Embryonic facial prominence (tissue), 1 donor: ENCODE data around the gene WDR45.

ENCODE experiments used
- DNase-seq: peaks from one replicate; pipeline ENCODE4 v3.0.0-alpha.2; 2016; ENCODE audit errors: extremely low spot score

Gene WDR45

GRCh38 chrX:49073601-49074575 lies 5.8 kb downstream of the WDR45 start, which contains the start of gene PRAF2:
TSS of gene PRAF2 (minus strand) at chrX:49074002. CDS start at chrX:49073987, 15 bp downstream.
- DNase-seq: peak; percentile 75

DNA sequence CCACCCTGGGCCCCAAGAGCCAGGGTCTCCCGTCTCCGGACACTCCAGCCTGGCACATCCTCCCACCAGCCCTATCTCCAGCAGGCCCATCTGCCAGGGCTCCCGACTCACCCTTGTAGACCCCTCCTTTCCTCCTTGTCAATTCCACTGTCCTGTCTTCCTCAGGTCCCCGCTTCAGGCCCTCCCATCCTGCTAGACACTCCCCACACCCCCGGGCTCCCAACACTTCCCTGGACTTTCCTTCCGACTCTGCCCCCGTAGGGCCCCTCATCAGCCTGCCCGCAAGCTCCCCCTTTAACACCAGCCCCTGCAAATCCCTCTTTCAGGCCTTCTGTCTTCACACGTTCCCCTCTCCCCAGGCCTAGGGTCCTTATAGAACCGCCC lies 7.0 kb downstream of the WDR45 start:
- DNase-seq: no peak

- no peak for DNase-seq
Observed at GRCh38 chrX:49071877-49072711, 7.6 kb downstream of the WDR45 start.

DNA sequence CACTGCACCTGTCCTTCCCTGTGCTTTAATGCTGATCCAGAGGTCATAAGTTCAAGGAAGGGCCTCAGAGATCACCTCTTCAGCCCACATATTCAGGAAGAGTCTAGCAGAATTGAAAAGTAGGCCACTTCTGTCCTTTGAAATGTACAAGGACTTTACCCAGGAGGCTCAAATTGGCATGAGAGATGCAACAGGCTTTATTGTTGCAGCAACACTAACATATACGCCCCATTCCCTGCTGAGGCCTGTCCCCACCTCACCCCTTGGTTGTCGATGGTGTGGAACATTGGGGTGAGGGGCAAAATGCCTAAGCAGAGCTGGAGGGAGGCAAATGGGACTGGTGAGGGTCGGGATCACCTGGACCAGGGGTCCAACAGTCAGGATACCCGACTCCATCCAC lies 8.7 kb downstream of the WDR45 start:
- no peak for DNase-seq

DNA sequence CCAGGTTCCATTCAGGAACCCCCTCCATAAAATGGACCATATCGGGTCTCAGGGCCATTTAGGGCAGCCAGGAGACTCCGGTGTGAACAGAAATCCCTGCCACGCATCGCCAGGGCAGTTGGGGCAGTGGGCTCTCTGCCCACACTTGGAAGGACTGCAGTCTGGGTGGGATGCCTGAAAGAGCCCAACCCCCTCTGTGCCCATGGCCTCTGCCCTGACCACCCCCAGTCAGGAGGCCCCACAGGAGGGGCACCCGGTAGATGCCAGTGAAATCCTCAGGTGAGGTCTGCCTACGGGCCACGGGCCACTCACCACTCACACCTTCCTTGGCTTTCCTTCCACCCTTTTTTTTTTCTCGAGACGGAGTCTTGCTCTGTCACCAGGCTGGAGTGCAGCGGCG lies 10.6 kb downstream of the WDR45 start:
- no peak for DNase-seq

DNA sequence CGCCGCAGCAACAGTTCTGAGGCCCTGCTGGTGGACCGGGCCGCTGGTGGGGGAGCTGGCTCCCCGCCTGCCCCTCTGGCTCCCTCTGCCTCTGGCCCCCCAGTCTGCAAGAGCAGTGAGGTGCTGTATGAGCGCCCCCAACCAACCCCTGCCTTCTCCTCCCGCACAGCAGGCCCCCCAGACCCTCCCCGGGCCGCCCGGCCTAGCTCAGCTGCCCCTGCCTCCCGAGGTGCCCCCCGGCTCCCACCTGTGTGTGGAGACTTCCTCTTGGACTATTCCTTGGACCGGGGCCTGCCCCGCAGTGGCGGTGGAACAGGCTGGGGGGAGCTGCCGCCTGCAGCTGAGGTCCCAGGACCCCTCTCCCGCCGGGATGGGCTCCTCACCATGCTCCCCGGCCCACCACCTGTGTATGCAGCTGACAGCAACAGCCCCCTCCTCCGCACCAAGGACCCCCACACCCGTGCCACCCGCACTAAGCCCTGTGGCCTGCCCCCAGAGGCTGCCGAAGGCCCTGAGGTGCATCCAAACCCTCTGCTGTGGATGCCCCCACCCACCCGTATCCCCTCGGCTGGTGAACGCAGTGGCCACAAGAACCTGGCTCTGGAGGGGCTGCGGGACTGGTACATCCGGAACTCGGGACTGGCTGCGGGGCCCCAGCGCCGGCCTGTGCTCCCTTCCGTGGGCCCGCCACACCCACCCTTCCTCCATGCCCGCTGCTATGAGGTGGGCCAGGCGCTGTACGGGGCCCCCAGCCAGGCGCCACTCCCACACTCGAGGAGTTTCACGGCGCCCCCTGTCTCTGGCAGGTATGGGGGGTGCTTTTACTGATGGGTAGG lies 12.2 kb downstream of the WDR45 start:
- DNase-seq: no peak

DNA sequence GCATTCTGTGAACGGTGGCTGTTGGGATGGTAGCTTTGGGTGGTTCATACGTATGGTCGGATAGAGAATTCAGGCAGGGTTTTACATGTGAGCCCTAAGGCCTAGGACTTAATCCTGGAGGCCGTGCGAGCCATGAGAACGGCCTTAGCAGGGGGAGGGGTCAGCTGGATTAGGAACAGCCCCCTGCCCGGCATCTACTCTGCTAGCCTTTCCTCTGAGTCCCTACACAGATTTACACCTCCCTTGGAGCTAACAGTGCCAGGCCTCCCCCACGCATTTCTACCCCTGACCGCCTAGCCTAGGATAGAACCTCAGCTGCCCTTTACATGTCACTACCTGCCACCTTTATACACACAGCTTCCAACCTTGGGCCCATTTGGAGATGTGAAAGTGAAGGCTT lies 13.0 kb downstream of the WDR45 start:
- DNase-seq: no peak

- no peak for DNase-seq
Observed at GRCh38 chrX:49066278-49066677, 13.4 kb downstream of the WDR45 start.

DNA sequence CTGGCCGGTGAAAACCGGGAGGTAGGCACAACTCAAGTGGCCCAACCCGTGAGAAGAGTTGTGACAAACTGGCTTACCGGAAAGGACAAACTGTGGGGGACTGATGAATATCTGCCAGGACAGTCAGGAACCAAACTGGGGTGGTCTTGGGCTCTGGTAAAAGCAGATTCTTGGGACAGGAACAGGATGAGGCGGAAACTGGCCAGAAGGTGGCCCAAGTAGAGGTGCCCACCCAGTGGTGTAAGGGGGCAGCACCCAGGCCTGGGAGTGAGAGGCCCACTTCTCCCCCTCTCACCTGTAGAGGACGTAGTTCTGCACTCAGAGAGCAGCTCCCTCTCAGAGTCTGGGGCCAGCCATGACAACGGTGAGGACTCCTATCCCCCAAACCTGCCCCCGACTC lies 15.0 kb downstream of the WDR45 start:
- no peak for DNase-seq

GRCh38 chrX:49064303-49064702 lies 15.4 kb downstream of the WDR45 start:
- no peak for DNase-seq

- DNase-seq: no peak
Observed at GRCh38 chrX:49063715-49064114, 16.0 kb downstream of the WDR45 start.

GRCh38 chrX:49061916-49062315 lies 17.8 kb downstream of the WDR45 start:
- no peak for DNase-seq

- no peak for DNase-seq
Observed at GRCh38 chrX:49061490-49061889, 18.2 kb downstream of the WDR45 start.

- DNase-seq: no peak
Observed at GRCh38 chrX:49060914-49061313, 18.8 kb downstream of the WDR45 start.

DNA sequence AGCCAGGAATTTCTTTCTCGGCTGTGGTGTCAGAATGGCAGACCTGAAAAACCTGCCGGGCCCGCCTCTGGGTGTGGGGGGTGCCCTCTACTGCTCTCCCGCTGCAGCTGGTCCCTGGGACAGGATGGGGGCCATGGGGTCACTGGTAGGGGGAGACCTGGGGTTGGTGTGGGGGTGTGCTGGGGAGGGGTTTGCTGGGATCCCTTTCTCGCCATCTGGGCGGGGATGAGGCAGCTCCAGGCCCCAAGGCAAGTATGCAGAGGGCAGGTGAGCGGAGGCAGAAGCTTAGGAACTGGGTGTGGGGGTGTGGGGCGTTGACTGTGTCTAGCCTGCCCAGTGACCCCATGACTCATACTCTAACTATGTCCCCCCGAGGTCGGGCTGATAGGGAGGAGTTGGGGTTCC lies 20.0 kb downstream of the WDR45 start:
- no peak for DNase-seq

- DNase-seq: no peak
Observed at GRCh38 chrX:49059201-49059600, 20.5 kb downstream of the WDR45 start.

DNA sequence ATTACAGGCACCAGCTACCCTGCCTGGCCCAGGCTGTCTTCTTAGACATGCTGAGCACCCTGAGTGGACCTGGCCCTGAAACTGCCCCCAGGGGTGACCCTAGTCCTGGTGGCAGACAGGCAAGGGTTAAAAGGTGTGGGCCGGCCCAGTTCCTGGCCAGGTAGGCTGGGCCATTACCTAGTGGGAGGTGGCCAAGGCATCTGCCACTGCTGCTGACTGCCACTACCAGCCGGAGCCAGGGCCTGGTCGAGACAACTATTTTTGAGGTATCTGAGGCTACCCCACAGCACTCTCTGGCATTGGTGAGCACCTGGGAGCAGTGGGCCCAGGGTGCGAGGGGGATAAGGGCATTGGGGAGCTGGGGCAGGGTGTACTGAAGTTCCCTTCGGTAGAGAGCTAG lies 20.9 kb downstream of the WDR45 start, which contains the start of gene CCDC120:
Gene CCDC120 (plus strand): TSS at position 206 of the 400 bp plus-strand sequence. CDS start 3,043 bp downstream, outside the sequence.
- no peak for DNase-seq

DNA sequence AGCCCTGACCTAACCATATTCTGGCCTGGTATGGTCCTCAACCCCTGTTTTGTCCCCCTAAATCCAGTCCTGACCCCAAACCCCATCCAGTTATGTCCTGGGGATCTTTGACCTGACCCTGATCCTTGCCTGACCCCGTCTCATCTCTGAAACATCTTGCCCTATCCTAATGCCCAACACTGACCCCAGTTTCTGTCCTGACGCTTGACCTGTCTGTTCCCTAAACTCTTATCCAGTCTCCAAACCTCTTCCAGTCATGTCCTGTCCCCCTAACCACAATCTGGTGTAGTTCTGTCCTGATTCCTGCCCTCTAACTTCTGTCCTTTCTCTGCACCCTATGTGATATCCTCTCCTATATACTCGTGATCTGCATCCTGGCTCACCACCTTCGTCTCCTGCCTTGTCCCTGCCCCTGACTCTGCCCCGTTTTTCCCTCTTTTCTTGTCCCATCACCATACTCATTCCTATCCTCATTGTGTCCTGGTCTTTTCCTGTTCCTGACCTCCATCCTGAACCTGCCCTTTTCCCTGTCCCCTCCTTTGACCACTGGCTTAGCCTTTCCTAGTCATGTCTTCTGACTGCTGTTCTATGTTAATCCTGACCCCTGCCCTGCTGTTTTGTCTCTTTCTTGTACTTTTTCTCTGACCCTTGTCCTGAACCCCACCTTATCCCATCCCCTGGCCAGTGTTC lies 25.5 kb downstream of the WDR45 start:
- DNase-seq: no peak

DNA sequence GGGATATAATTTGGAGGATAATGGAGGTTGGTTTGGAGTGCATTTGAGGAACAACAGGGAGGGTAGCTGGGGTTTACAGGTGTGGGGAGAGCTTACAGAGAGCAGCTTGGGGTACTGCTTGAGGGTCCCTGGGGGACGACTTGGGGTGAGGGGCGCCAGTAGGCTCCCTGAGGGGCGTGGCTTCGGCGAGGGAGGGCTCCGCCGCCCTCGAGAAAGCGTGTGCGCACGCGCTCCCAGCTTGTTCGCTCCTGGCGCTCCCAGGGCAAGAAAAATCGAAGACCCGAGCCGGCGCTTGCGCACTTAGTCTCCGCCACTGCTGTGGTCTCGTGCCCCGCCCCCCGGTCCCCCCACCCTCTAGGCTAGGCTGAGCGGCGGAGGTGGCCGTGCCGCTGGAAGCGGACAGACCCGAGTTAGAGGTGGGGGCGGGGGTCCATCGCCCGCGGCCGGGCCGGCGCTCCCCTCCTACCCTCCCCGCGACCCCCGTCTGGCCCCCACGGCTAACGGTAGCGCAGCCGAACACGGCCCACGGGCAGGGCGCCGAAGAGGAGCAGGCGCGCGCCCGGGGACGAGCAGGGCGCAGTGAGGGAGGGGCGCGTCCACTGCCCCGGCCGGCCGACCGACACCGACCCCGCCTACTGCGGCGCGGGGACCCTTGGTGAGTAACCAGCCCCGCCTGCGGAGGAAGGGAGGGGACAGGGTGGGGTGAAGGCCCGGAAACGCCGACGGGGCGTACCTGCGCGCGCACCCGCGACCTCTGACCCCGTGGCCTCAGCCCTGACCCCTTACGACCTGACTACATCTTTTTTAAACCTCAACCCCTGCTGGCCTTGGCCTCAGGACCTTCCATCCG lies 26.2 kb downstream of the WDR45 start:
- peak; percentile 38 for DNase-seq

DNA sequence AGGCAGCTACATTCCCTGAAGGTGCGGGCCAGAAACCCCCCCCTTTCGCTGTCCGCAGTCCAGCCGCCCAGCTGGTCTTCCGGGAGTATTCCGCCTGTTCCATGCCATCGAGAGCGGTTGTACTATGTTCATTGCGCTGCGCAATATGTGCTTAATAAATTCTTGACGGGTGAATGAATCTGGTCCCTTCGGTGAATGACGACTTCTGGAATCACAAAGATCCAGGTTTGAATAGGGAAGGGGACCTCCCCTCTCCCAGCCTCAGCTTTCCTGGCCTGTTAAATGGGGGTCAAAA lies 35.8 kb downstream of the WDR45 start:
- no peak for DNase-seq
